H1 (cell line): Measurements from ENCODE around the gene TEKT1. TPM values are rescaled to one million over a fixed set of nuclear protein-coding genes. Genes with fewer than 3 reads are reported as not detected.

ENCODE experiments used
- CTCF ChIA-PET: fragments of 300-600 bp; sonication (Branson Sonifier 250); formaldehyde crosslinking; loops from one replicate; lab custom pipeline; 2021; ENCODE audit not compliant: partially characterized antibody; lab: Charles Lee
- POLR2A ChIA-PET: fragments of 300-600 bp; sonication (Branson Sonifier 250); formaldehyde crosslinking; loops from one replicate; lab custom pipeline; 2021; ENCODE audit warnings: inconsistent platforms; ENCODE audit not compliant: partially characterized antibody; lab: Charles Lee
- DNase-seq, 2 experiments: peaks; one replicate each; pipeline versions ENCODE4 v3.0.0 to v3.0.0-alpha.2; 2010 to 2022; ENCODE audit warnings: low spot score in 2 of 2, low read depth in 1 of 2, mixed read lengths in 1 of 2
- FAIRE-seq: peaks from 2 replicates; lab custom pipeline; 2011; peaks lifted over from hg19 to GRCh38; lab: Jason Lieb, UNC
- H2AFZ ChIP-seq: 2 replicates; pipeline ENCODE4 v1.8.1; 2012; ENCODE audit warnings: low read length, inconsistent platforms
- H2AK5ac ChIP-seq: 2 replicates; pipeline ENCODE4 v1.6.1; 2013; ENCODE audit warnings: low read depth, low read length
- H2BK120ac ChIP-seq: replicated peaks from 2 replicates; pipeline ENCODE3; 2013; ENCODE audit warnings: low read depth, low read length, inconsistent platforms
- H2BK12ac ChIP-seq: 2 replicates; pipeline ENCODE4 v1.6.1; 2013; ENCODE audit warnings: low read depth, low read length
- H2BK15ac ChIP-seq: 2 replicates; pipeline ENCODE4 v1.6.1; 2013; ENCODE audit warnings: low read length
- H2BK20ac ChIP-seq: 2 replicates; pipeline ENCODE4 v1.6.1; 2013; ENCODE audit warnings: low read length
- H2BK5ac ChIP-seq: 2 replicates; pipeline ENCODE4 v1.6.1; 2013; ENCODE audit warnings: low read depth, low read length
- H3K14ac ChIP-seq: 2 replicates; pipeline ENCODE4 v1.6.1; 2013; ENCODE audit warnings: inconsistent platforms; ENCODE audit not compliant: insufficient read length
- H3K18ac ChIP-seq: 2 replicates; pipeline ENCODE4 v1.6.1; 2013; ENCODE audit warnings: low read length; ENCODE audit errors: extremely low read depth
- H3K23ac ChIP-seq: 2 replicates; pipeline ENCODE4 v1.6.1; 2013; ENCODE audit warnings: inconsistent platforms; ENCODE audit not compliant: insufficient read length
- H3K23me2 ChIP-seq: 2 replicates; pipeline ENCODE4 v1.6.1; 2013; ENCODE audit warnings: low read depth, low read length
- H3K27ac ChIP-seq: 2 replicates; pipeline ENCODE4 v1.6.1; 2011; ENCODE audit warnings: low read depth, low read length, inconsistent platforms
- H3K27me3 ChIP-seq, 4 experiments: replicated peaks in 1 of 4; 1 replicate in 1 of 4; 2 replicates in 3 of 4; pipeline versions ENCODE4 v1.6.1 to v1.8.1; 2011 to 2013; ENCODE audit warnings: low read length in 3 of 4, mild to moderate bottlenecking in 3 of 4, inconsistent platforms in 2 of 4, mixed read lengths in 2 of 4, moderate library complexity in 1 of 4; ENCODE audit not compliant: control insufficient read depth in 3 of 4, insufficient read depth in 3 of 4; ENCODE audit errors: extremely low read depth in 1 of 4
- H3K36me3 ChIP-seq, 4 experiments: 2 replicates each; pipeline versions ENCODE4 v1.6.1 to v1.8.1; 2011 to 2013; ENCODE audit warnings: mild to moderate bottlenecking in 4 of 4, low read length in 3 of 4, moderate library complexity in 2 of 4, control low read depth in 1 of 4, inconsistent platforms in 1 of 4; ENCODE audit not compliant: insufficient read depth in 4 of 4, control insufficient read depth in 2 of 4
- H3K4ac ChIP-seq: replicated peaks from 2 replicates; pipeline ENCODE3; 2013; ENCODE audit warnings: low read length, low read depth, mixed read lengths, inconsistent platforms; ENCODE audit not compliant: insufficient read length
- H3K4me1 ChIP-seq, 4 experiments: replicated peaks in 1 of 4; 1 replicate in 1 of 4; 2 replicates in 3 of 4; pipeline versions ENCODE4 v1.6.1 to v1.8.1; 2011 to 2013; ENCODE audit warnings: low read length in 3 of 4, inconsistent platforms in 2 of 4, mixed read lengths in 1 of 4; ENCODE audit not compliant: insufficient read depth in 4 of 4, control insufficient read depth in 3 of 4
- H3K4me2 ChIP-seq, 2 experiments: 2 replicates each; pipeline versions ENCODE4 v1.6.1 to v1.8.1; 2011 to 2013; ENCODE audit warnings: low read depth in 2 of 2, low read length in 2 of 2, control low read depth in 1 of 2, inconsistent platforms in 1 of 2, mild to moderate bottlenecking in 1 of 2; ENCODE audit not compliant: insufficient read depth in 1 of 2
- H3K4me3 ChIP-seq, 4 experiments: fragments of 200-600, 300-600 bp in 1 of 4; sonication (generic), shearing (Covaris generic), sonication (Bioruptor Twin) in 1 of 4; 2 replicates each; pipeline versions ENCODE4 v1.5.1 to v1.8.1; 2011 to 2016; ENCODE audit warnings: low read length in 4 of 4, low read depth in 3 of 4, control low read depth in 2 of 4, inconsistent platforms in 2 of 4, mild to moderate bottlenecking in 2 of 4, mixed read lengths in 1 of 4, moderate library complexity in 1 of 4; ENCODE audit not compliant: insufficient read depth in 2 of 4; ENCODE audit errors: extremely low read depth in 1 of 4
- H3K56ac ChIP-seq: replicated peaks from 2 replicates; pipeline ENCODE3; 2013; ENCODE audit warnings: low read depth, mild to moderate bottlenecking, mixed read lengths, low read length, inconsistent platforms; ENCODE audit not compliant: insufficient read length
- H3K79me1 ChIP-seq: 2 replicates; pipeline ENCODE4 v1.6.1; 2013; ENCODE audit warnings: low read depth, low read length, control low read depth
- H3K79me2 ChIP-seq, 2 experiments: 2 replicates each; pipeline versions ENCODE4 v1.6.1 to v1.8.1; 2012 to 2013; ENCODE audit warnings: low read length in 2 of 2, mild to moderate bottlenecking in 2 of 2, inconsistent platforms in 1 of 2; ENCODE audit not compliant: insufficient read depth in 2 of 2, control insufficient read depth in 1 of 2
- H3K9ac ChIP-seq, 4 experiments: replicated peaks in 1 of 4; 1 replicate in 1 of 4; 2 replicates in 3 of 4; pipeline versions ENCODE4 v1.6.1 to v1.8.1; 2011 to 2013; ENCODE audit warnings: low read depth in 3 of 4, low read length in 3 of 4, control low read depth in 2 of 4, mild to moderate bottlenecking in 2 of 4, moderate library complexity in 2 of 4, inconsistent platforms in 1 of 4; ENCODE audit errors: extremely low read depth in 1 of 4
- H3K9me3 ChIP-seq, 2 experiments: 2 replicates each; pipeline versions ENCODE4 v1.6.1 to v1.8.1; 2012 to 2013; ENCODE audit warnings: mild to moderate bottlenecking in 2 of 2, moderate library complexity in 2 of 2, control low read depth in 1 of 2, inconsistent platforms in 1 of 2, low read depth in 1 of 2, low read length in 1 of 2, mixed read lengths in 1 of 2; ENCODE audit not compliant: insufficient read depth in 2 of 2
- H4K20me1 ChIP-seq, 2 experiments: replicated peaks in 1 of 2; 2 replicates each; pipeline versions ENCODE3 to v1.8.1; 2011 to 2013; ENCODE audit warnings: inconsistent platforms in 2 of 2, low read length in 2 of 2, mild to moderate bottlenecking in 1 of 2; ENCODE audit not compliant: insufficient read depth in 2 of 2, control insufficient read depth in 1 of 2
- H4K5ac ChIP-seq: 2 replicates; pipeline ENCODE4 v1.6.1; 2013; ENCODE audit warnings: low read length, low read depth, mixed read lengths, inconsistent platforms; ENCODE audit not compliant: insufficient read length
- H4K8ac ChIP-seq: 2 replicates; pipeline ENCODE4 v1.8.0; 2013; ENCODE audit warnings: mild to moderate bottlenecking, moderate library complexity, low read length, inconsistent platforms; ENCODE audit not compliant: insufficient read depth; ENCODE audit errors: extremely low read depth
- H4K91ac ChIP-seq: replicated peaks from 2 replicates; pipeline ENCODE3; 2013; ENCODE audit warnings: low read length, mixed read lengths, inconsistent platforms; ENCODE audit not compliant: insufficient read length
- CHD1 ChIP-seq: IDR thresholded peaks from 2 replicates; pipeline ENCODE4 v1.6.1; 2012; ENCODE audit warnings: low read depth, low read length, improper control_type of control experiment
- CHD2 ChIP-seq: IDR thresholded peaks from 2 replicates; pipeline ENCODE4 v1.6.1; 2012; ENCODE audit warnings: low read length, improper control_type of control experiment
- HDAC2 ChIP-seq, 2 experiments: fragments of 300-600 bp in 1 of 2; sonication (generic) in 1 of 2; IDR thresholded peaks; 2 replicates each; pipeline ENCODE4 v1.6.1; 2011 to 2012; ENCODE audit warnings: low read depth in 2 of 2, low read length in 2 of 2, mild to moderate bottlenecking in 2 of 2, moderate library complexity in 2 of 2, borderline replicate concordance in 1 of 2, inconsistent platforms in 1 of 2
- JUND ChIP-seq: IDR thresholded peaks from 2 replicates; pipeline ENCODE4 v1.6.1; 2011; ENCODE audit warnings: mild to moderate bottlenecking, improper control_type of control experiment, low read length
- KDM4A ChIP-seq: IDR thresholded peaks from one replicate; pipeline ENCODE4 v1.7.1; 2012; ENCODE audit warnings: low read depth, mild to moderate bottlenecking, moderate library complexity, low read length, inconsistent platforms; ENCODE audit not compliant: severe bottlenecking
- RBBP5 ChIP-seq: IDR thresholded peaks from 2 replicates; pipeline ENCODE4 v1.7.1; 2012; ENCODE audit warnings: low read depth, mild to moderate bottlenecking, inconsistent platforms, low read length, moderate library complexity, borderline replicate concordance
- SIX5 ChIP-seq: IDR thresholded peaks from 2 replicates; pipeline ENCODE4 v1.6.1; 2011; ENCODE audit warnings: mild to moderate bottlenecking, low read depth, low read length
- SP1 ChIP-seq: IDR thresholded peaks from 2 replicates; pipeline ENCODE4 v1.6.1; 2011; ENCODE audit warnings: low read depth, low read length
- SRF ChIP-seq: IDR thresholded peaks from 2 replicates; pipeline ENCODE4 v1.6.1; 2011; ENCODE audit warnings: mild to moderate bottlenecking, low read depth, low read length, moderate library complexity
- SUZ12 ChIP-seq: fragments of 200-600 bp; sonication (generic); IDR thresholded peaks from 2 replicates; pipeline ENCODE4 v1.6.1; 2012; ENCODE audit warnings: mild to moderate bottlenecking, inconsistent platforms, low read length, moderate library complexity, mixed read lengths
- WGBS, 2 experiments: shearing (Covaris generic) in 1 of 2; methylation state at CpG; one replicate each; pipeline versions ENCODE4 v1.1.6 to v1.1.7; 2013 to 2015; ENCODE audit warnings: low lambda C conversion rate in 2 of 2, mixed read lengths in 2 of 2, inconsistent platforms in 1 of 2, low coverage in 1 of 2, missing lambda C conversion rate in 1 of 2; ENCODE audit not compliant: insufficient replicate concordance in 2 of 2, insufficient coverage in 1 of 2, insufficient read length in 1 of 2; ENCODE audit errors: extremely low coverage in 1 of 2, missing lambda C conversion rate in 1 of 2; 5-methylcytosine and 5-hydroxymethylcytosine counted together
- polyA plus RNA-seq, 7 experiments: library from polyadenylated mRNA; depleted of rRNA in 3 of 7; stranded (reverse) in 5 of 7; unstranded in 2 of 7; fragments of >200 nt in 5 of 7; fragments of 200-250 nt in 2 of 7; gene quantifications; 1 replicate in 5 of 7; 2 replicates in 1 of 7; 4 replicates in 1 of 7; pipeline versions ENCODE4 v1.2.1 to v1.2.3, GENCODE V29; 2011 to 2013; ENCODE audit warnings: missing spikeins in 2 of 7, mixed read lengths in 2 of 7
- total RNA-seq: library from RNA; stranded (reverse); fragmentation: NEBNext Ultra II Directional; extraction: Animal tissue kit (Norgen Biotek cat#: 25700); gene quantifications from 2 replicates; pipeline ENCODE4 v1.2.1, GENCODE V29; 2021
- TF ChIP-seq, protein P1 (sequence below): IDR thresholded peaks from 2 replicates; pipeline ENCODE4 v1.6.1; 2011; ENCODE audit warnings: low read length, improper control_type of control experiment

TEKT1 gene
- total and polyA plus RNA-seq, 2 of the 8 experiments (the other 6 are each of a cell fraction or from before 2014, with no cell fraction given) = not detected

DNA sequence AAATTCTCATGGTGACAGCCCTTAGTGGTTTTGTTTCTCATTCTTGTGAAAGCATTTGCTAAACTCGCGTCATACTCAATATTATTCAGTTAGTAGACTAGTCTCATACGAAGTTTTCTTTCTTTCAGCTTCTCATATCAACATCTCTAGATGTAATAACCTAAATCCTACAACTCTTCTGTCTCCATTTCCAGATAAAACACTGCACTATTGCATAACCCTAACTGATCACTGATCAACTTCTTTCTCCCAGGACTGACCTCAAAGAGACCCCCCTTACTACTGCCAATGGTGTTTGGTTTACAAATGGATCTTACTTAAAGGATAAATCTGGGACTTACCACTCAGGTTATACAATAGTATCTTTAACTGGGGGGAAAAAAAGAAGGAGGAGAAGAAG, 36.3 kb upstream of the TEKT1 start:
- H3K4me1 ChIP-seq = no peaks in the 10 kb centered on the region
- no peak overlapping the region for H3K4me2 ChIP-seq
- ChIA-PET POLR2A (no interaction called here), CTCF (interaction anchor here (0.8 to 3.6 kb wide), 5 partner anchors 15 to 202 kb away, joined by 3 to 12 read pairs (median 4); no protein-coding TSS in a partner anchor)
- H3K79me1 ChIP-seq = no peaks in the 10 kb centered on the region
- H2AFZ ChIP-seq = no peak overlapping the region
- H4K91ac ChIP-seq = no peak overlapping the region
- no peak overlapping the region for H4K8ac ChIP-seq
- H3K14ac ChIP-seq = no peak overlapping the region
- H3K23me2 ChIP-seq = no peaks in the 10 kb centered on the region
- H3K27ac ChIP-seq = no peak overlapping the region
- no peak overlapping the region for H2BK20ac ChIP-seq
- no peak overlapping the region for H3K18ac ChIP-seq
- no peak overlapping the region for H2BK12ac ChIP-seq
- H3K27me3 ChIP-seq = no peaks in the 10 kb centered on the region
- H2BK15ac ChIP-seq = no peak overlapping the region
- H3K9me3 ChIP-seq = no peaks in the 10 kb centered on the region; a peak in 1 of 4 replicates
- WGBS, 2 experiments = 86% methylated on average over 3 of the region's 3 CpGs; no CpG with 5 or more reads in 1 of the 2 experiments
- H4K20me1 ChIP-seq = peaks cover 0 to 3% of the 10 kb centered on the region in 2 experiments
- no peaks in the 10 kb centered on the region for H3K36me3 ChIP-seq
- DNase-seq = no peak
- no peak overlapping the region for H4K5ac ChIP-seq
- H3K4me3 ChIP-seq = no peak overlapping the region
- no peak overlapping the region for H3K56ac ChIP-seq
- H3K4ac ChIP-seq = no peak overlapping the region
- H3K9ac ChIP-seq = no peak overlapping the region
- no peak for FAIRE-seq
- H2BK5ac ChIP-seq = no peak overlapping the region
- H2AK5ac ChIP-seq = no peak overlapping the region
- H2BK120ac ChIP-seq = no peak overlapping the region
- no peak for TF ChIP-seq JUND
- no peak for TF ChIP-seq SRF
- TF ChIP-seq SP1 = no peak
- TF ChIP-seq SIX5 = no peak
- TF ChIP-seq, protein P1, sequence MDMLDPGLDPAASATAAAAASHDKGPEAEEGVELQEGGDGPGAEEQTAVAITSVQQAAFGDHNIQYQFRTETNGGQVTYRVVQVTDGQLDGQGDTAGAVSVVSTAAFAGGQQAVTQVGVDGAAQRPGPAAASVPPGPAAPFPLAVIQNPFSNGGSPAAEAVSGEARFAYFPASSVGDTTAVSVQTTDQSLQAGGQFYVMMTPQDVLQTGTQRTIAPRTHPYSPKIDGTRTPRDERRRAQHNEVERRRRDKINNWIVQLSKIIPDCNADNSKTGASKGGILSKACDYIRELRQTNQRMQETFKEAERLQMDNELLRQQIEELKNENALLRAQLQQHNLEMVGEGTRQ = no peak
- no peak for TF ChIP-seq SUZ12
- TF ChIP-seq CHD2 = no peak
- TF ChIP-seq CHD1 = no peak
- TF ChIP-seq HDAC2 (IDR thresholded peaks at IDR 0.05; ENCODE audit: borderline replicate concordance in 1 of 2, low read depth in 2 of 2, low read length in 2 of 2) = no peak
- TF ChIP-seq RBBP5 = no peak
- no peak for TF ChIP-seq KDM4A
- H3K79me2 ChIP-seq = 0 out of 4 replicates have a peak, but pooled peaks cover 0 to 2% of the 10 kb centered on the region in 2 experiments
- H3K23ac ChIP-seq = no peak overlapping the region
